OCI-M1 (cell line): ENCODE data around the gene SLC35F4.
"Not testable (repeated sequence)": the region's sequence is repeated elsewhere in the genome, so short reads cannot be mapped to it uniquely, and the experiment has no call there.

Source experiments
- DNase-seq: peaks from one replicate; lab custom pipeline; 2025; lab: John Stamatoyannopoulos, UW

The SLC35F4 gene

DNA sequence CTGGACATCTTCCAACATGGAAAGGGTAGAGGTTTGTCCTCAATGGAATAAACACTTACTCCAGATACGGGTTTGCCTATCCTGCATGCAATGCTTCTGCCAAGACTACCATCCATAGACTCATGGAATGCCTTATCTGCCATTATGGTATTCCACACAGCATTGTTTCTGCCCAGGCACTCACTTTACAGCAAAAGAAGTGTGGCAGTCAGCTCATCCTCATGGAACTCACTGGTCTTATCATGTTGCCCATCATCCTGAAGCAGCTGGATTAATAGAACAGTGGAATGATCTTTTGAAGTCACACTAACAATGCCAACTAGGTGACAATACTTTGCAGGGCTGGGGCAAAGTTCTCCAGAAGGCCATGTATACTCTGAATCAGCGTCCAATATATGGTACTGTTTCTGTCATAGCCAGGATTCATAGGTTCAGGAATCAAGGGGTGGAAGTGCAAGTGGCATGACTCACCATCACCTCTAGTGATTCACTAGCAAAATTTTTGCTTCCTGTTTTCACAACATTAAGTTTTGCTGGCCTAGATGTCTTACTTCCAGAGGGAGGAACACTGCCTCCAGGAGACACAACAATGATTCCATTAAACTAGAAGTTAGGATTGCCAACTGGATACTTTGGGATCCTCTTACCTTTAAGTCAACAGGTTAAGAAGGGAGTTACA is 140.4 kb downstream of the SLC35F4 start:
- DNase-seq, result no peak

GRCh38 chr14:57722141-57722540 is 143.8 kb downstream of the SLC35F4 start:
- not testable (repeated sequence) for DNase-seq

GRCh38 chr14:57714487-57714931 is 151.4 kb downstream of the SLC35F4 start:
- DNase-seq, result no peak

GRCh38 chr14:57712698-57713097 is 153.2 kb downstream of the SLC35F4 start:
- DNase-seq, result no peak

DNA sequence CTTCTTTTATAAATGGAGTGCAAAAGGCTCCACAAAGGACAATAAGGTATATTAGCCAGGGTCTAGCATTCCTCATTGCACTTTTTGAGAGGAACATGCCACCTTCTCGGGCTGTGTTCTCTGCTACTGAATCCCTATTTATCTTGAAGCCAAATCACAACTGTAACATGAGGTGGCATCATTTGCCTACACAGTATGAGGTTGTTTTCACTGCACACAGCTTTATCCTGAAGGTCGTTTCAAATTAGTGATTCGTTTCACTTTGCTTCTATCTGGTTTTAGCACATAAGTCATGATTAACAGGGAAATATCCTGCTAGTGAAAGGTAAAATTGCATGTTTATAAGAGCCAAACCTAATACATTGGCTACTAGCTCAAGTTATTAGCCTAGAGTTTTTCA is 153.8 kb downstream of the SLC35F4 start:
- DNase-seq, result no peak

- DNase-seq, result no peak
Measured at GRCh38 chr14:57709909-57710308, 156.0 kb downstream of the SLC35F4 start.

- DNase-seq, result peak; percentile 1
Measured at GRCh38 chr14:57709086-57709485, 156.8 kb downstream of the SLC35F4 start.

- no peak for DNase-seq
Measured at GRCh38 chr14:57707219-57707618, 158.7 kb downstream of the SLC35F4 start.

GRCh38 chr14:57704763-57705162 is 161.1 kb downstream of the SLC35F4 start:
- DNase-seq, result no peak

- no peak for DNase-seq
Measured at GRCh38 chr14:57699947-57700346, 165.9 kb downstream of the SLC35F4 start.

- DNase-seq, result peak; percentile 48
Measured at GRCh38 chr14:57692671-57693070, 173.2 kb downstream of the SLC35F4 start.

DNA sequence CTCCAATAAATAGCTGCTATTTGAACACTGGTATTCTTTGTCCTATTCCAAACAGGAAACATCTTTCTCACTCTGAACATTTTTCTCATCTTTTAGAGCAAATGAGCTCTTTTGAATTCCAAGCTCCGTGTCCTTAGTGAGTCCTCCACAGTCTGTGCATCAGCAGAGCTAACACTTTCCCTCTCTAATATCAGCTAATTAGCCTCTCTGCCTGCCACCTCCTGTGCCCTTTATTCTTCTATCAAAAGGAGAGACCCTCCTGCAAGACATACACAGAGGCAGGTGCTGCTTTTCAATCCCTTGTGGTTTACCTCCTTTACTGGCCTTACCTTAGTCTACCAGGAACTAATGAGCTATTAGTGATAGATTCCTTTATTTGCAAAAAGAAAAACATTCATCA is 178.5 kb downstream of the SLC35F4 start:
- DNase-seq, result no peak

DNA sequence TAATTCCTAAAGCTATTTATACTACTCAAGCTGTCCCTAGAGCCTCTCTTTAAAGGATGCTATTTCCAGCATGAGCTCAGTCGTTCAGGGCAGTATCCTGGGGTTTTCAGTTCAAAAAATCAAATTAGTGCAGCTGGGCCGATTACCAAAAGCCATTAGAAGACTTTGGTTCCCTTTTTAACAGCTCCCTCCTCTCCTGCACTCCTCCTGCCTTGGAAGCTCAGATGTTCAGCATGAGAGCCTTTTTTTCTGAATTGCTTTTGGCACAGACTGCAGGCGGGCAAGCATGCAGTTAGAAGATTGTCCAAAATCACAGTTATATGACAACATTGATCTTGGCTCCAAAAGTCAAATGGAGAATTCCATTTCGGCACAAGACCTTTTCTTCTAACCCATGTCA is 179.6 kb downstream of the SLC35F4 start:
- no peak for DNase-seq

DNA sequence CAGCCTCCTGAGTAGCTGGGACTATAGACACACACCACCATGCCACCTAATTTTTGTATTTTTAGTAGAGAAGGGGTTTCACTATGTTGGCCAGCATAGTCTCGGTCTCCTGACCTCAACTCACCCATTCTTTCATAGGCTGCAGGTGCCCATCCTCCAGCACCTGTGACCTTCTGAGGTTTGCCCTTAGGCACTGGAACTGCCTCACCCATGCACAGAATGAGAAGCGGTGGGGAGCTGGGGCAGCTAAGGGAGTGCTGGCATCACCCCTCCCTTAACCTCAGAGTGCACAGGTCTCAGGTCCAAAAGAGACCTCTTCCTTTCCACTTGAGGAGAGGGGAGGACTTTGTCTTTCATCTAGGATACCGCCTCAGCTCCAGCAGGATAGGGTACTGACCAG is 194.9 kb downstream of the SLC35F4 start:
- no peak for DNase-seq

GRCh38 chr14:57660208-57660607 is 205.7 kb downstream of the SLC35F4 start:
- DNase-seq, result no peak

DNA sequence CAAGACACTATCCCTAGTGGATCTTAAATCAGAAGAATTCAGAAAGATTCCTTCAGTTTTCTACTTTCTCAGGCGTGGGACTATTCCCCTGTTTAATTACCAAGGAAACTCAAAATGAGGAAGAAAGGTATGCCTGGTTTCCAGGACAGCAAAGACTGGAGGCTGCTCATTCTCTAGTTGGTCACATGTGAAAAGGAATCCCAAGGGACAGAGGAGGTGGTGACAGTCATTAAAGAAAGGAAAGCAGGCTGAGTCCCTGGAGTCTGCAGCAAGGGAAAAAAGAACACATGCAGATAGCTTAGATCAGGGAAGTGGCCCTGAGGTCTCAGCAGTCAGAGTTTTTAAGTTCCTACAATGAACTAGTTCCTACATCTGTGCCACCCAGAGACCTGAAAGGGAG is 206.8 kb downstream of the SLC35F4 start:
- no peak for DNase-seq

GRCh38 chr14:57657487-57657886 is 208.4 kb downstream of the SLC35F4 start:
- DNase-seq, result no peak

DNA sequence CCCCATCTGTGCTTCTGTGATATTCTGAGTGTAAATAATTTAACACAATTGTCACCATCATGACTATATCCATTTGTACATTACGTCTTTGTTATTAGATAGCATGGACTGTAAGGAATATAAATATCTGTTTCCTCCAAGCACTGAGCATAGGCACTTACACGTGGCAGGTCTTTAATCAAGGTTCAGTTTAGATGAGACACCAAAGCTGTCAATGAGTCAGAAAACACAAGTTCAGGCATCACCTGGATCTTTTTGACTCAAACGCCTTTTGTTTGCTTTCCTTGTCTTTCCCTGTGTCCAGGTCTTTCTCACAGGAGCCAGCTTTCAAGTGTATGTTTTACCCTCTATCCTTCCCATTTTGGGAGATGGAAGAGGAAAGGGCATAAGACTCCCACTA is 209.0 kb downstream of the SLC35F4 start:
- no peak for DNase-seq

- no peak for DNase-seq
Measured at GRCh38 chr14:57652769-57653168, 213.1 kb downstream of the SLC35F4 start.

DNA sequence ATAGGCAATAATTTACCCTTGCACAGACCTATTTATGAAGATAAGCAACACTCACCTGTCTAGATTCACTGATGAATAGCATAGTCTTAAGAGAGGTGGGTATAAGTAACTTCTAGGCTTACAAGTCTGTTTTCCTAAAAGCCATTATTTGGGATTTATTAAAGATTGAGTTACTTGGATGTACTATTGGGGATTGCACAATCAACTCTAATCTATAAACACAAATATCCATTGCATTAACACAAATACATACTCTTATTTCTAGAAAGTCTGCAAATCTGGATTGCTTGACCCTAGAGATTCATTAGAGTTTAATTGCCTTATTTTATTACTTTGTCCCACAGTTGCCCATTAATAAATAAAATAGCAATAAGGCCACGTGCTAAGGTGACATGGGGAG is 224.1 kb downstream of the SLC35F4 start:
- no peak for DNase-seq

DNA sequence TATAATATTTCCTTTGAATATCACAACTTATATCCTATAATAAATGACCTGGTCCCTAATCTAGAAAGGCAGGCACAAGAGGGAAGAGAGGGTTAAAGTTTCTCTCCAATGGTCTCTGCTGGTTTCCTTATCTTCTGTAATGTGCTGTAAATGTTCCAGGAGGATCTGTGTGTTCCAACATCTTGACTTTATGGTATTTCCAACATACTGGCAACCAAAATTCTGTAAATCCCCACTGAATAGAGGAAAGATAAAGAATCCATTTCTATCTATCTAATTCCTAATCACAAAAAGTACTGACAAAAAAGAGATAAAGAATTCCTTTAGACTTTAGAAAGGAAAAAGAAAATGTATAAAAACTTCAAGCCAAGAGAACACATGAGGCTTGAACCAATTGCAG is 225.9 kb downstream of the SLC35F4 start:
- no peak for DNase-seq

GRCh38 chr14:57637901-57638300 is 228.0 kb downstream of the SLC35F4 start:
- no peak for DNase-seq

GRCh38 chr14:57634335-57634734 is 231.6 kb downstream of the SLC35F4 start:
- DNase-seq, result no peak

DNA sequence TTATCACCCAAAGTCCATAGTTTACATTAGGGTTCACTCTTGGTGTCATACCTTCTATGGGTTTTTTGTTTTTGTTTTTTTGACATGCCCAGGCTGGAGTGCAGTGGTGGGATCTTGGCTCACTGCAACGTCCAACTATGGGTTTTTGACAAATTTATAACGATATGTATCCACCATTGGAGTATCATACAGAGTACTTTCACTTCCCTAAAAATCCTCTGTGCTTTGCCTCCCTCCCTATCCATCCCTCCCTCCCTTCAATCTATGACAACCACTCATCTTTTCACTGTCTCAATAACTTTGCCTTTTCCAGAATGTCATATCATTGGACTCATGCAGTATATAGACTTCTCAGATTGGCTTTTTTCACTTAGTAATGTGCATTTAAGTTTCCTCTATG is 233.2 kb downstream of the SLC35F4 start:
- no peak for DNase-seq
